Prostate gland (tissue), 2 donors: ENCODE data around the gene FOXP1.

Source experiments
- POLR2AphosphoS5 ChIP-seq: sonication (generic); formaldehyde crosslinking; IDR thresholded peaks from one replicate; pipeline ENCODE4 v1.6.1; 2017; ENCODE audit warnings: antibody characterized with exemption
- TF ChIP-seq, protein P1 (sequence below), 4 experiments: fragments of 200-600 bp in 2 of 4; fragments of 450-650 bp in 2 of 4; sonication (generic) in 2 of 4; IDR thresholded peaks; 1 replicate in 3 of 4; 2 replicates in 1 of 4; pipeline ENCODE4 v1.5.1; 2016 to 2019; ENCODE audit warnings: antibody characterized with exemption in 4 of 4, mild to moderate bottlenecking in 2 of 4, moderate library complexity in 2 of 4

DNA sequence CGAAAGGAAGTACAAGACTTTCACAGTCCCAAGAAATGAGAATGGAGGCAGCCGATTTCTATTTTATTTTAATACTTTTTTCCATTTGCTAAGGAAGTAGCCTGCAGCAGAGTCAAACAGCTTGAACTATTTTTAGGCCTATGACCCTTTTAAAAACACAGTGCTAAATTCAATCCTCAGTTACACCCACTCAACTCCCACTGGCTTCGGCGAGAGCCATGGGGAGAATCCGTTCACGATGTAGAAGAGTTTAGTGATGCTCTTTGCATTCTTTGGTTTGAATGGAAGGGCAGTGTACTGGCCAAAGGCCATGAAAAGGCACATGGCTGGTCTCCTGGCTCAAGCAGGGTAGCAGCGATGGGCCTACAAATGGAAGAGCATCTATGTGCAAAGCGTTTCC lies 343.5 kb downstream of the FOXP1 start:
- TF ChIP-seq POLR2AphosphoS5: no peak
- TF ChIP-seq, protein P1, sequence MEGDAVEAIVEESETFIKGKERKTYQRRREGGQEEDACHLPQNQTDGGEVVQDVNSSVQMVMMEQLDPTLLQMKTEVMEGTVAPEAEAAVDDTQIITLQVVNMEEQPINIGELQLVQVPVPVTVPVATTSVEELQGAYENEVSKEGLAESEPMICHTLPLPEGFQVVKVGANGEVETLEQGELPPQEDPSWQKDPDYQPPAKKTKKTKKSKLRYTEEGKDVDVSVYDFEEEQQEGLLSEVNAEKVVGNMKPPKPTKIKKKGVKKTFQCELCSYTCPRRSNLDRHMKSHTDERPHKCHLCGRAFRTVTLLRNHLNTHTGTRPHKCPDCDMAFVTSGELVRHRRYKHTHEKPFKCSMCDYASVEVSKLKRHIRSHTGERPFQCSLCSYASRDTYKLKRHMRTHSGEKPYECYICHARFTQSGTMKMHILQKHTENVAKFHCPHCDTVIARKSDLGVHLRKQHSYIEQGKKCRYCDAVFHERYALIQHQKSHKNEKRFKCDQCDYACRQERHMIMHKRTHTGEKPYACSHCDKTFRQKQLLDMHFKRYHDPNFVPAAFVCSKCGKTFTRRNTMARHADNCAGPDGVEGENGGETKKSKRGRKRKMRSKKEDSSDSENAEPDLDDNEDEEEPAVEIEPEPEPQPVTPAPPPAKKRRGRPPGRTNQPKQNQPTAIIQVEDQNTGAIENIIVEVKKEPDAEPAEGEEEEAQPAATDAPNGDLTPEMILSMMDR (IDR thresholded peaks at IDR 0.05): no peak
